Bronchial epithelial cell (primary cell): ENCODE measurements around the gene MCRIP2. TPM values are rescaled to one million over a fixed set of nuclear protein-coding genes. Genes with fewer than 3 reads are reported as not detected.
A peak's percentile ranks its signal among the peaks of the same experiment; 100 is the strongest.

ENCODE experiments used
- DNase-seq: peaks from one replicate; pipeline ENCODE4 v3.0.0-alpha.2; 2010; ENCODE audit warnings: low read depth
- FAIRE-seq: peaks from 2 replicates; lab custom pipeline; 2011; peaks lifted over from hg19 to GRCh38; lab: Jason Lieb, UNC
- H3K27me3 ChIP-seq: 2 replicates; pipeline ENCODE4 v1.5.1; 2011; ENCODE audit warnings: low read length; ENCODE audit not compliant: control insufficient read depth, insufficient read depth
- H3K36me3 ChIP-seq: 2 replicates; pipeline ENCODE4 v1.5.1; 2011; ENCODE audit warnings: low read length; ENCODE audit not compliant: control insufficient read depth, insufficient read depth
- H3K4me3 ChIP-seq: 2 replicates; pipeline ENCODE4 v1.5.1; 2011; ENCODE audit warnings: mild to moderate bottlenecking, low read depth, low read length, control low read depth
- total RNA-seq: library from RNA; depleted of rRNA; stranded (reverse); fragments of >200 nt; gene quantifications from 2 replicates; pipeline ENCODE4 v1.2.1, GENCODE V29; 2014
- TF ChIP-seq, protein P1 (sequence below): IDR thresholded peaks from 2 replicates; pipeline ENCODE4 v1.5.1; 2011; ENCODE audit warnings: mild to moderate bottlenecking, moderate library complexity, low read length, control low read depth, inconsistent platforms; ENCODE audit not compliant: insufficient read depth, severe bottlenecking

The MCRIP2 gene
- total RNA-seq, 1 donor from 2014 or later, result 45.0 TPM

DNA sequence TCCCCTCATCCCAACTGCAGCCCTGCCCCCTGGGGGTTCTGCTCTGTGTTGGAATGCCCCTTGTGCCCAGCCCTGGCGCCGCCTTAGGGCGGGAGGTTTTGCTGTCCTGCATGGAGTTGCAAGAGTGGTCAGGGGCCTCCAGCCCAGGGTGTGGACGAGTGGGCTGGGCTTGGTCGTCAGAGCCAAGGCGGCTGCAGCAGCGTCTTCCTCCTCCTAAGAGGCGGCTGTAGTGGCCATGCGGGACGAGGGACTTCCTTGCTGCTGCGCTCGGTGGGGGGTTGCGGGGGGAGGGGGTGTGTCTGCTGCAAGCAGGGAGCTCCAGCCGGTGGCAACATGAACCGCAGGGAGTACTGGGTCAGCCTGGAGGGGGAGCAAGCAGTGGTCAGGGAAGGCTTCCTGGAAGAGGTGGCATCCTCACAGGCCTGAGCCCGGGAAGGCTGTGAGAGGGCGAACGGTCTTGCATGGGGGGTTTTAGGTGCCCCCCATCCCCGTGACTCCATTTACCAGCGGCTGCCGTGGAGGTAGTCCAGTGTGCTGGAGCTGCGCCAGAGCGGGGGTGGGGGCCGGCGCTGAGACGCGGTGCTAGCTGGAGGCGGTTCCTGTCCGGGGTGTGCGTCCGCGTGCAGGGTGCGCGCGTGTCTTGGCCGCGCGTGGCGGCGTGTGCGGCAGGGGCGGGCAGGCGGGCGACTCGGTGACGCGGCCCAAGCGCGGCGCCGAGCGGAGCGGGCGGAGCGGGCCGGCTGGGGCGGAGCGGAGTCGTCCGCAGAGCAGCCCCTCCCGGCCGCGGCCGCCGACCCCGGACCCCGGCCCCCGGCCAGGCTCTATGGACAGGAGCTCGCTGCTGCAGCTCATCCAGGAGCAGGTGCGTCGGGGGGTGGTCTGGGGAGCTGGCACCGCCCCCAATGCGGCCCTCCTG, 33.6 kb downstream of the MCRIP2 start, which contains the start of gene RHBDL1:
Gene RHBDL1, plus strand, starts transcription at position 704 of the 916 bp plus-strand sequence. Its CDS starts 120 bp downstream, at position 824.
- H3K4me3 ChIP-seq, result peak within 1 kb of the TSS; percentile 30
- no peak for FAIRE-seq
- TF ChIP-seq, protein P1, sequence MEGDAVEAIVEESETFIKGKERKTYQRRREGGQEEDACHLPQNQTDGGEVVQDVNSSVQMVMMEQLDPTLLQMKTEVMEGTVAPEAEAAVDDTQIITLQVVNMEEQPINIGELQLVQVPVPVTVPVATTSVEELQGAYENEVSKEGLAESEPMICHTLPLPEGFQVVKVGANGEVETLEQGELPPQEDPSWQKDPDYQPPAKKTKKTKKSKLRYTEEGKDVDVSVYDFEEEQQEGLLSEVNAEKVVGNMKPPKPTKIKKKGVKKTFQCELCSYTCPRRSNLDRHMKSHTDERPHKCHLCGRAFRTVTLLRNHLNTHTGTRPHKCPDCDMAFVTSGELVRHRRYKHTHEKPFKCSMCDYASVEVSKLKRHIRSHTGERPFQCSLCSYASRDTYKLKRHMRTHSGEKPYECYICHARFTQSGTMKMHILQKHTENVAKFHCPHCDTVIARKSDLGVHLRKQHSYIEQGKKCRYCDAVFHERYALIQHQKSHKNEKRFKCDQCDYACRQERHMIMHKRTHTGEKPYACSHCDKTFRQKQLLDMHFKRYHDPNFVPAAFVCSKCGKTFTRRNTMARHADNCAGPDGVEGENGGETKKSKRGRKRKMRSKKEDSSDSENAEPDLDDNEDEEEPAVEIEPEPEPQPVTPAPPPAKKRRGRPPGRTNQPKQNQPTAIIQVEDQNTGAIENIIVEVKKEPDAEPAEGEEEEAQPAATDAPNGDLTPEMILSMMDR, result no peak

GRCh38 chr16:675884-676564, 34.4 kb downstream of the MCRIP2 start:
- FAIRE-seq (no peak), DNase-seq (no peak)
- TF ChIP-seq, protein P1, result no peak
- Histone ChIP-seq H3K4me3 (peak overlapping the region; percentile 30), H3K27me3 (no peaks in the 10 kb centered on the region), H3K36me3 (peaks cover 19% of the 10 kb centered on the region)

More for the DNA sequence above, 33.6 kb downstream of the MCRIP2 start, which contains the start of gene RHBDL1:
- Histone ChIP-seq H3K27me3 (no peaks in the 10 kb centered on the region), H3K36me3 (peaks cover 24% of the 10 kb centered on the region)
- DNase-seq, result no peak

DNA sequence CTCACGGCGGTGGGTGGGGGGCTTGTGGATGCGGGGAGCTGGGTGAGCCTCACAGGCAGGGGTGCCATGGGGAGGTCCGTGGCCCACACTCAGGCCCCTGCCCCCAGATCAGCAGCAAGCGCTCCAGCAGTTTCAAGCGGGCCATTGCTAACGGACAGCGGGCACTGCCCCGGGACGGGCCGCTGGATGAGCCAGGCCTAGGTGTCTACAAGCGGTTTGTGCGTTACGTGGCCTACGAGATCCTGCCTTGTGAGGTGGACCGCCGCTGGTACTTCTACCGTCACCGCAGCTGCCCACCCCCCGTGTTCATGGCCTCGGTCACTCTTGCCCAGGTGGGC, 34.9 kb downstream of the MCRIP2 start:
- Histone ChIP-seq H3K27me3 (no peaks in the 10 kb centered on the region), H3K4me3 (peak overlapping the region; percentile 14), H3K36me3 (peaks cover 21% of the 10 kb centered on the region)
- no peak for DNase-seq
- no peak for FAIRE-seq
- TF ChIP-seq, protein P1, result no peak

- peak overlapping the region; percentile 42 for H3K4me3 ChIP-seq
- peak; percentile 62 for FAIRE-seq
- peak; percentile 92 for DNase-seq
- H3K36me3 ChIP-seq, result peaks cover 24% of the 10 kb centered on the region
- no peaks in the 10 kb centered on the region for H3K27me3 ChIP-seq
- TF ChIP-seq, protein P1, result no peak
These were observed 35.3 kb downstream of the MCRIP2 start for GRCh38 chr16:676913-677312.

GRCh38 chr16:677316-678190, 35.9 kb downstream of the MCRIP2 start:
- no peak for DNase-seq
- no peaks in the 10 kb centered on the region for H3K27me3 ChIP-seq
- H3K36me3 ChIP-seq, result peaks cover 24% of the 10 kb centered on the region
- peak overlapping the region; percentile 42 for H3K4me3 ChIP-seq
- no peak for FAIRE-seq
- TF ChIP-seq, protein P1, result no peak
